Esophagus mucosa (tissue), 1 donor: Measurements from ENCODE around the gene ITPR1. TPM values are rescaled to one million over a fixed set of nuclear protein-coding genes. Genes with fewer than 3 reads are reported as not detected.
"Not testable (repeated sequence)": the region's sequence is repeated elsewhere in the genome, so short reads cannot be mapped to it uniquely, and the experiment has no call there.

Experiments used
- ATAC-seq: fragments of 200-7000 bp; cut with Tn5 transposase; one replicate; pipeline ENCODE4 v1.9.1; 2020
- total RNA-seq: library from RNA; stranded (reverse); gene quantifications from one replicate; pipeline ENCODE4 v1.2.4, GENCODE V29; 2023
- donor health status: DM: yes; HTN: yes; CAD: no.

Gene ITPR1
- total RNA-seq, 1 donor from 2014 or later = 12.7 TPM

- no peak for ATAC-seq
Measured at GRCh38 chr3:4571690-4572334, 78.7 kb downstream of the ITPR1 start.

- ATAC-seq = no peak
Measured at GRCh38 chr3:4573153-4573552, 80.0 kb downstream of the ITPR1 start.

- ATAC-seq = no peak
Measured at GRCh38 chr3:4574426-4574965, 81.3 kb downstream of the ITPR1 start.

- ATAC-seq = no peak
Measured at GRCh38 chr3:4575381-4575780, 82.2 kb downstream of the ITPR1 start.

GRCh38 chr3:4577721-4578120 lies 84.6 kb downstream of the ITPR1 start:
- ATAC-seq = no peak

- no peak for ATAC-seq
Measured at GRCh38 chr3:4580346-4581123, 87.4 kb downstream of the ITPR1 start.

GRCh38 chr3:4581124-4581424 lies 87.9 kb downstream of the ITPR1 start:
- ATAC-seq = no peak

- no peak for ATAC-seq
Measured at GRCh38 chr3:4581498-4581897, 88.3 kb downstream of the ITPR1 start.

- no peak for ATAC-seq
Measured at GRCh38 chr3:4581920-4582611, 88.9 kb downstream of the ITPR1 start.

GRCh38 chr3:4582624-4583023 lies 89.5 kb downstream of the ITPR1 start:
- no peak for ATAC-seq

- no peak for ATAC-seq
Measured at GRCh38 chr3:4583416-4583815, 90.3 kb downstream of the ITPR1 start.

- ATAC-seq = no peak
Measured at GRCh38 chr3:4584456-4585249, 91.5 kb downstream of the ITPR1 start.

- ATAC-seq = no peak
Measured at GRCh38 chr3:4586381-4586780, 93.2 kb downstream of the ITPR1 start.

GRCh38 chr3:4587061-4587837 lies 94.1 kb downstream of the ITPR1 start:
- ATAC-seq = no peak

GRCh38 chr3:4587838-4588105 lies 94.6 kb downstream of the ITPR1 start:
- ATAC-seq = no peak

GRCh38 chr3:4588466-4588865 lies 95.3 kb downstream of the ITPR1 start:
- no peak for ATAC-seq

- ATAC-seq = no peak
Measured at GRCh38 chr3:4589475-4590097, 96.4 kb downstream of the ITPR1 start.

- not testable (repeated sequence) for ATAC-seq
Measured at GRCh38 chr3:4590849-4591248, 97.7 kb downstream of the ITPR1 start.

GRCh38 chr3:4591669-4592068 lies 98.5 kb downstream of the ITPR1 start:
- no peak for ATAC-seq

- ATAC-seq = no peak
Measured at GRCh38 chr3:4593014-4593413, 99.9 kb downstream of the ITPR1 start.

- ATAC-seq = no peak
Measured at GRCh38 chr3:4595710-4596113, 102.6 kb downstream of the ITPR1 start.

- no peak for ATAC-seq
Measured at GRCh38 chr3:4596612-4597011, 103.5 kb downstream of the ITPR1 start.
